Measurements from ENCODE around the gene SH3GL1.

SH3GL1 gene

DNA sequence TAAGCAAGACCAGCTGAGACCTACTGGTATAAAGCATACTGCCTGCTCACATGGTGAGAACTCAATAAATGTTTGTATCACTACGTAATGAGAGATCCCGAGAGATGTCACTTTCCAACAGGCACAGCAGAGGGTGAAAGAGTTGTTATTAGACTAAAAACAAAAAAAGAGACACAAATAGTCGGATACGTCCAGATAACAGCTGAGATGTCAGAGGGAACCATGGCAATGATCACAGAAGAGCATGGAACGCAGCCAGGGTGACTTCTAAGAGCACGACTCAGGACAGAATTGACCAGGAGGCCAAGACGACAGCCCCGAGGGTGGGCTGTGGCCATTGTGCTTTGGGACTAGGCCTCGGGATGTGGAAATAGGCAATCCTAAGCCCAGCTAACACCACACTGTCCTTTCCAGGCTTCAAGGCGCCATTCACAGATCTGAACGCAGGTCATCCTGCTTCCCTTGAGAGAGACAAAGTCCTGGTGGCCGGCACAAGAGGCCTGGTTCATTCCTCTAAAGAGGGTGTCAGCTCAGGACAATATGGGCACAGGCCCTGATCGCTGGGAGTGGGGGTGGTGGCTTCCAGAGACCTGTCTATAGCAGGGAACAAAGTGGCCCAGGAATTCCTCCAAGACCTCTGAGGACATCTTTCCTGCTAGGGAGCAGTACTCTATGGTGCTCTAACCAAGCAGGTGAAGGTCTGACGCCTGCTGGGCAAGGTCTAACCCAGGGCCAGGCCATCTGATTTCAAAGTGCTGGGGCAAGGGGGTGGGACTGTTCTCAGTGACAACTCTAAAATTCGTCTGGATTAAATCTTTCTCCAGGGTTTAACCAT lies 3.2 kb downstream of the SH3GL1 start:
- DNase-seq, result no peak

GRCh38 chr19:4393947-4394590 lies 6.3 kb downstream of the SH3GL1 start:
- DNase-seq, result no peak

GRCh38 chr19:4391701-4392483 lies 8.5 kb downstream of the SH3GL1 start:
- no peak for DNase-seq

- DNase-seq, result no peak
Observed at GRCh38 chr19:4391306-4391693, 9.0 kb downstream of the SH3GL1 start.

DNA sequence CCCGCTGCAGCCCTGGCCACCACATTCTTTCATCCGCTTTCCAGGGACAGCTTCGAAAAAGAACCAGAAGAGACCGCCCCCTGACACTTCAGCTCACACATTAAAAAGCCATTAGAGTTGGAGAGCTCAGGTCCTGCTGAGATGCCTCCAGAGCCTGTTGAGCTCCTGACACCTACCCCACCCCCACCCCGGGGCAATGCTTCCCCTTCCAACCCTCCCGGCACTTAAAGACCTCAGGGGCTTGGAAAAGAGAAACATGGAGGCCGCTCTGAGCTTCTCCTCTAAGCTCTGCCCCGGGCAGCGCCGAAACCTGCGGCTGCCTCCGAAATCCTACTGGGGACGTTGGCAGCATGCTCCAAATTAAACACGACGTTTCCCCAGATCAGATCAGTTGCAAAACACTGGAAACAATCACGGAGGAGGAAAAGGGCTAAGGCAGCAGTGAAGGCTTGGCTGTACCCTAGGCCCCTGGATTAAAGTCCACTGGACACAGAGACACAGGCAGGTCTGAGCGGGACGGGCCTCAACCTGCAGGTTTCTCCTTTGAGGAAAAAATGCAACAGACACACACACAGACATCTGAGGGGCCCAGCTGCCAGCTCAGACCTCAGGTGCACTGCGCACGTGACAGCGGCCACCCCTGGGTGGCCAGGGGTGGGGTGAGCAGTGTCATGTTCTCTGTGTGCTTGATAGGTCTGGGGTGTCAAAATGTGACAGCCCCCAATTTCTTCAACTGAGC lies 9.6 kb downstream of the SH3GL1 start:
- no peak for DNase-seq

DNA sequence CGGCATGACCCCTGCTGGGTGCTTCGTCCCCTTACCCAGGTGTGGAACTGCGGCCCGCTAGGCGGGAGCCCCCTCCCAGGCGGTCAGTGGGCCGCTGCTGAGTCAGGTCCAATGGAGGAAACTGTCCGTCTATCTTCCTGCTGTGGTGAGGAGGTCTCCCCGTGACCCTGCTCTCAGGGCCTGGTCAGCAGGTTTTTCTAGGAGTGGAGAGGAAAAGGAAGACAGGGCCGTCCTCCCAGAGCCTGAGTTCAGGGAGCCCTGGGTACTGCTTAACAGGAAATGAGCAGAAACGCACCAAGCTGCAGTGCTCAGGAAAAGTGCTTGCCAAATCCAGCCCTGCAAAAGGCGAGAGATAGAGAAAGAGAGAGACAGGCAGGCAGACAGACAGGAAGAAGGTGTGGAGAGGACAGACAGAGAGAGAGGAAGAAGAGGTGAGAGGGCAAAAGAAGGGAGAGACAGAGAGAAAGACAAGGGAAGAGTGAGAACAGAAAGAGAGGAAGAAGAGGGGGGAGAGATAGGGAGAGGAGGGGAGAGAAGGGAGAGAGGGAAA lies 10.3 kb downstream of the SH3GL1 start:
- no peak for DNase-seq

GRCh38 chr19:4389511-4390016 lies 10.8 kb downstream of the SH3GL1 start:
- DNase-seq, result no peak

- no peak for DNase-seq
Observed at GRCh38 chr19:4389064-4389375, 11.3 kb downstream of the SH3GL1 start.

- no peak for DNase-seq
Observed at GRCh38 chr19:4388337-4389063, 11.8 kb downstream of the SH3GL1 start.

- no peak for DNase-seq
Observed at GRCh38 chr19:4386041-4386782, 14.1 kb downstream of the SH3GL1 start.

GRCh38 chr19:4385291-4386040 lies 14.9 kb downstream of the SH3GL1 start:
- DNase-seq, result no peak

- peak; percentile 64 for DNase-seq
Observed at GRCh38 chr19:4380254-4380727, 20.1 kb downstream of the SH3GL1 start.

DNA sequence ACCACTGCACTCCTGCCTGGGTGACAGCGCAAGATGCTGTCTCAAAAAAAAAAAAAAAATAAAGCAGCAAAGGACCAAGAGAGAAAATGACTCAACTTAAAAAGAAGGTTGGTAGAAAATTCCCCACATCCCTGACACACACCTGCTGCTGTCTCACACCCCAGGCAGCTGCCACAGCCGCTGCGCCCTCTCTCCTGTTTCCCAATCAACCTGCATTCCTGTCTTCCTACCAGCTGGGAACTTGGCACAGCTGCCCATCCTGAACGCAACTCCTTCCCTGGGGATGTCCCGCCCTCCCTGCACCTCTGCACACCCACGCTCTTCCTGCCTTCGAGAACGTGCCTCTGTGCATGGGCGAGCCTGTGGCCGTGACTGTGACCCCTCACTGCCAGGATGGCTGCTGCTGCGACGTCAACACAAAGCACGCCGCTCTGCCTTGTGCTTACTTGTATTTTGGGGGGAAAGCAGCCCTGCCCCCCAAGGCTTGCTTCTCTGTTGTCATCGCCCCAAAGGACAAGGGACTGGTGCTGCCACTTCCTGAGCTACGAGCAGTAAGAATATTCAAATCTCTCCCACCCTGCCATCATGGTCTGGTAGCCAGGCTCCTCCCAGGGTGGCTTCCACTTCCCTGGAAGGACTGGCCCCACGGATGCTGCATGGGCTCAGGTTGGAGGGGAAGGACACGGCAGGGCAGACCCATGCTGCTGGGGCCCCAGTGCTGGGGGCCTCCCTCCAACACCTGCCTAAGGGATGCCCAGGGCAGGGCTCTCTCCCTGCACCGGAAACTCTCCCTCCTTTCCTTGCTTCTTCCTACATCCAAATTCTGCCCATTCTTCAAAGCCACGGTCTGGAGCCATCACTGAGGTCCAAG lies 20.7 kb downstream of the SH3GL1 start:
- peak; percentile 26 for DNase-seq

DNA sequence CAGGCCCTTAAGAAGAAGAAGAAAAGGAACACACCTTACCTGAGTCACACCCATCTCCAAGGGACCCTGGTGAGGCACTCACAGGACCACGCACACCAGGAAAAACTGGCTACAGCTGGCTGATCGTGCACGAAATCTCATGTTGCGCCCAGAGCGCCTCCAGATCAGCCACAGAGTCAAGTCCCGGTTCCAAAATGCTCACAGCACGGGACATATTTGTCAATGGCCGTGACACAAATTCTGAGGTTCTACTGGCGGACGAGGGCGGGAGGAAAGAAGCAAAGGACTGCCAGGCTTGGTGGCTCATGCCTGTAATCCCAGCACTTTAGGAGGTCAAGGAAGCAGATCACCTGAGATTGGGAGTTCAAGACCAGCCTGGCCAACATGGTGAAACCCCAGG lies 21.5 kb downstream of the SH3GL1 start:
- DNase-seq, result no peak

- DNase-seq, result no peak
Observed at GRCh38 chr19:4376991-4377781, 23.2 kb downstream of the SH3GL1 start.

GRCh38 chr19:4376671-4376990 lies 23.7 kb downstream of the SH3GL1 start:
- no peak for DNase-seq

DNA sequence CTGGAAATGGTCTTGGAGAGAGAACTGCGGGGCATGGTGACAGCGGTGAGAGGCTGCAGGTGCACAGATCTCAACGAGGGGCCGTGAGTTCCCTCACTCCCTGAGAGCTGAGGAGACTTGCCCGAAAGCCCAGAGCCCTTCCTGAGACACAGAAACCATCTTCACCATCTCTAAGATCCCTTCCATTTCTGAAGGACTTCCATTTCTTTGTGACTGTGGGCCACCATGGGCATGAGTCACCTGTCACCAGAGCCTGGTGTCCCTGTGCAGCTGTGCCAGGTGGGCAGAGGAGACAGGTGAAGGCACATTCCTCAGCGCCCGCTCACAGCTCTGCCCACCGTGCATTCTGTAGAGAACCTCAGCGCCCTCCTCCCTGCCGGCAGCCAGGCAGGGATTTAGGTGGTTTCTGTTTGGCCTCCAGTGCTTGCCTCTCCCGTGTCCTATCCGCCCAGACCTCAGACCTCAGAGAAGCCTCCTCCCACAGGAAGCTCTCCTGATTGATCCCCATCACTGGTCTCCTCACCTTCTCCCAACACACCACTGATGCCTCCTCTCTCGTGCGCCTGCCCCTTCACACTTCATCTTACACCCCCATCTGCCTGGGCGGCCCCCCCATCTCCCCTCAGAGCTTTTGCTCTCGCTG lies 24.2 kb downstream of the SH3GL1 start:
- no peak for DNase-seq
